ENCODE data around the gene VWF.

- TF ChIP-seq CTCF (IDR thresholded peaks at IDR 0.05): no peak
- TF ChIP-seq EZH2 (IDR thresholded peaks at IDR 0.05; ENCODE audit: borderline replicate concordance, insufficient read depth, low read depth, low read length, poor library complexity, severe bottlenecking): no peak
These were observed 74.5 kb downstream of the VWF start for GRCh38 chr12:6049992-6050391.
